Astrocyte of the spinal cord (primary cell): ENCODE measurements around the gene ZNRF2.

Experiments
- DNase-seq: peaks from one replicate; pipeline ENCODE4 v3.0.0; 2011; ENCODE audit warnings: low read depth, low spot score
- H3K4me3 ChIP-seq: 2 replicates; pipeline ENCODE4 v1.5.1; 2011; ENCODE audit warnings: low read depth, mild to moderate bottlenecking, low read length, moderate library complexity
- CTCF ChIP-seq: IDR thresholded peaks from 2 replicates; pipeline ENCODE4 v1.5.1; 2012; ENCODE audit warnings: low read depth, mild to moderate bottlenecking, low read length, inconsistent platforms
- in situ Hi-C: cut with HindIII; loops from 2 replicates; pipeline ENCODE4 v1.10.0; 2017; ENCODE audit warnings: low sequenced_read_pairs

ZNRF2 gene

GRCh38 chr7:30406664-30407425 is 122.4 kb downstream of the ZNRF2 start:
- no peak for TF ChIP-seq CTCF
- in situ Hi-C loops: no loop called here
- no peak for DNase-seq
- no peak overlapping the region for H3K4me3 ChIP-seq

- TF ChIP-seq CTCF: no peak
- DNase-seq: no peak
- in situ Hi-C loops: no loop called here
- no peak overlapping the region for H3K4me3 ChIP-seq
Observed at GRCh38 chr7:30411173-30411572, 126.8 kb downstream of the ZNRF2 start.

GRCh38 chr7:30411897-30412296 is 127.5 kb downstream of the ZNRF2 start:
- no peak overlapping the region for H3K4me3 ChIP-seq
- TF ChIP-seq CTCF: no peak
- no peak for DNase-seq
- in situ Hi-C loops: no loop called here

- peak; percentile 54 for TF ChIP-seq CTCF
- peak; percentile 85 for DNase-seq
- H3K4me3 ChIP-seq: no peak overlapping the region
- in situ Hi-C loops: no loop called here
Observed at GRCh38 chr7:30412782-30413504, 128.5 kb downstream of the ZNRF2 start.

- TF ChIP-seq CTCF: no peak
- no peak overlapping the region for H3K4me3 ChIP-seq
- no peak for DNase-seq
- in situ Hi-C loops: no loop called here
Observed at GRCh38 chr7:30413864-30414263, 129.5 kb downstream of the ZNRF2 start.
